ENCODE data around the gene ANKRD36C.
"Not testable (repeated sequence)": the region's sequence is repeated elsewhere in the genome, so short reads cannot be mapped to it uniquely, and the experiment has no call there.

DNA sequence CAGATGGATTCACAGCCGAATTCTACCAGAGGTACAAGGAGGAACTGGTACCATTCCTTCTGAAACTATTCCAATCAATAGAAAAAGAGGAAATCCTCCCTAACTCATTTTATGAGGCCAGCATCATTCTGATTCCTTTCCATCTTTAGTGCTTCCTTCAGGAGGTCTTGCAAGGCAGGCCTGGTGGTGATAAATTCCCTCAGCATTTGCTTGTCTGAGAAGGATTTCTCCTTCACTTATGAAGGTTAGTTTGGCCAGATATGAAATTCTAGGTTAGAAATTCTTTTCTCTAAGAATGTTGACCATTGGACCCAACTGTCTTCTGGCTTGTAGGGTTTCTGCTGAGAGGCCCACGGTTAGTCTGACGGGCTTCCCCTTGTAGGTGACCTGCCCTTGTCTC, 167.4 kb downstream of the ANKRD36C start:
- not testable (repeated sequence) for TF ChIP-seq TAF1 (conservative IDR thresholded peaks at IDR 0.05); CTCF (IDR thresholded peaks at IDR 0.05; ENCODE audit: low read depth, low read length, missing input control); GABPA (IDR thresholded peaks at IDR 0.05 in 1 of 2, conservative IDR thresholded peaks at IDR 0.05 in 1 of 2)
